IPS DF 19.7 (cell line): ENCODE measurements around the gene SORBS1.

Experiments
- DNase-seq: peaks from one replicate; pipeline ENCODE4 v3.0.0-alpha.2; 2013; ENCODE audit warnings: low read depth, low spot score

The SORBS1 gene

GRCh38 chr10:95273393-95274312, 287.5 kb downstream of the SORBS1 start:
- DNase-seq: no peak

GRCh38 chr10:95268438-95268837, 292.7 kb downstream of the SORBS1 start:
- no peak for DNase-seq

GRCh38 chr10:95267251-95267650, 293.9 kb downstream of the SORBS1 start:
- no peak for DNase-seq

- no peak for DNase-seq
Measured at GRCh38 chr10:95266674-95267095, 294.5 kb downstream of the SORBS1 start.

- DNase-seq: no peak
Measured at GRCh38 chr10:95265572-95265971, 295.6 kb downstream of the SORBS1 start.

- DNase-seq: peak; percentile 88
Measured at GRCh38 chr10:95264227-95265051, 296.7 kb downstream of the SORBS1 start.

GRCh38 chr10:95263864-95264226, 297.3 kb downstream of the SORBS1 start:
- DNase-seq: no peak

GRCh38 chr10:95262763-95263518, 298.2 kb downstream of the SORBS1 start:
- no peak for DNase-seq

- DNase-seq: no peak
Measured at GRCh38 chr10:95261926-95262325, 299.2 kb downstream of the SORBS1 start.
